GM23248 (cell line): ENCODE results near the gene DENND11.

Source experiments
- EZH2 ChIP-seq: fragments of 200-600 bp; sonication (generic); IDR thresholded peaks from 2 replicates; pipeline ENCODE4 v1.6.1; 2018; ENCODE audit warnings: antibody characterized with exemption, mild to moderate bottlenecking; ENCODE audit not compliant: insufficient read depth, poor library complexity, severe bottlenecking
- EZH2phosphoT487 ChIP-seq: fragments of 200-600 bp; sonication (generic); IDR thresholded peaks from 2 replicates; pipeline ENCODE4 v1.6.1; 2018; ENCODE audit warnings: antibody characterized with exemption, moderate library complexity, mild to moderate bottlenecking, low read depth; ENCODE audit not compliant: insufficient read depth

DNA sequence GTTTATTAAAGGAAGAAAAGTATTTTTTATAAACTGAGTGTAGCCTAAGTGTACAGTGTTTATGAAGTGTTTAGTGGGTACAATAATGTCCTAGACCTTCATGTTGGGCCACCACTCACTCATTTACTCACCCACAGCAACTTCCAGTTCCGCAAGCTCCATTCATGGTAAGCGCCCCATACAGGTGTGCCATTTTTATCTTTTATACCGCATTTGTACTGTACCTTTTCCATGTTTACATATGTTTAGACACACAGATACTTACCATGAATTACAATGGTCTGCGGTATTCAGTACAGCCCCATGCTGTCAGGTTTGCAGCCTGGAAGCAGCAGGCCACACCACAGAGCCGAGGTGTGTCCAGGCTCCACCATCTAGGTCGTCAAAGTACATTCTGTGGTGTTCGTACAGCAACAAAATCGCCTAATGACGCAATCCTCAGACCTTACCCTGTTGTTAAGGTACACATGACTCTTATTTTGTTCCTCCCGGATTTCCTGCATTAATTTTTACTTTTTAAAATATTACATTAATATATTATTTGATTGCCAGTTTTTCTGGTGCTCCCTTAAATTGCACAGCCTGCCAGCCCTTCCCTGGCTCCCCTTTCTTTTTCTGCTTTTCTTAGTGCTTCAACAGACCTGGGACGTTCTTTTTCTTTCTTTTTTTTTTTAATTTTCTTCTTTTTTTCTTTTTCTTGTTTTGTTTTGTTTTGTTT is 35.3 kb upstream of the DENND11 start:
- no peak for TF ChIP-seq EZH2phosphoT487
- TF ChIP-seq EZH2, result no peak
